Stimulated activated CD8-positive, alpha-beta memory T cell treated with anti-CD3 and anti-CD28 coated beads, Interleukin-12 subunit alpha, Interleukin-12 subunit beta, amount 100 ng/mL, for 24 hours (primary cell): Measurements from ENCODE around the gene CT47B1.
"Not testable (repeated sequence)": the region's sequence is repeated elsewhere in the genome, so short reads cannot be mapped to it uniquely, and the experiment has no call there.

Source experiments
- DNase-seq: peaks from one replicate; pipeline ENCODE4 v3.0.0-alpha.2; 2020; ENCODE audit errors: extremely low read depth

The CT47B1 gene

DNA sequence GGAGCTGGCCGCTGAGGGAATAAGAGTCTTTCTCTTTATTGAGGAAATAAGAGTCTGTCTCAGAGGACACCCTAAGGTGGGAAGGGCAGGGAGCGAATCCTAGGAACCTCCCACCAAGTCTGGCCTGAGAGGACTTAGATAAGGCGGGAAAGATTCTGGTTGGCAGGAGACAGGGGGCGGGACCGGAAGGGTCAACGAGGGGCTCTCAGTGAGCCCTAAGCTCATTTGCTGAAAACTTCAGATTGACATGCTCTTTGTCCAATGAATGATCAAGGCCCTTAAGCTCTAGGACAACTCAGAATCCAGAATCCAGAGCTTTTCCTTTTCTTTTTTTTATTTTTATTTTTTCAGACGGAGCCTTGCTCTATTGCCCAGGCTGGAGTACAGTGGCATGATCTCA, at the start of gene CT47B1:
Gene CT47B1, minus strand, starts transcription at position 101 of the 400 bp plus-strand sequence. CDS start 196 bp downstream, outside the sequence.
- DNase-seq: not testable (repeated sequence)

DNA sequence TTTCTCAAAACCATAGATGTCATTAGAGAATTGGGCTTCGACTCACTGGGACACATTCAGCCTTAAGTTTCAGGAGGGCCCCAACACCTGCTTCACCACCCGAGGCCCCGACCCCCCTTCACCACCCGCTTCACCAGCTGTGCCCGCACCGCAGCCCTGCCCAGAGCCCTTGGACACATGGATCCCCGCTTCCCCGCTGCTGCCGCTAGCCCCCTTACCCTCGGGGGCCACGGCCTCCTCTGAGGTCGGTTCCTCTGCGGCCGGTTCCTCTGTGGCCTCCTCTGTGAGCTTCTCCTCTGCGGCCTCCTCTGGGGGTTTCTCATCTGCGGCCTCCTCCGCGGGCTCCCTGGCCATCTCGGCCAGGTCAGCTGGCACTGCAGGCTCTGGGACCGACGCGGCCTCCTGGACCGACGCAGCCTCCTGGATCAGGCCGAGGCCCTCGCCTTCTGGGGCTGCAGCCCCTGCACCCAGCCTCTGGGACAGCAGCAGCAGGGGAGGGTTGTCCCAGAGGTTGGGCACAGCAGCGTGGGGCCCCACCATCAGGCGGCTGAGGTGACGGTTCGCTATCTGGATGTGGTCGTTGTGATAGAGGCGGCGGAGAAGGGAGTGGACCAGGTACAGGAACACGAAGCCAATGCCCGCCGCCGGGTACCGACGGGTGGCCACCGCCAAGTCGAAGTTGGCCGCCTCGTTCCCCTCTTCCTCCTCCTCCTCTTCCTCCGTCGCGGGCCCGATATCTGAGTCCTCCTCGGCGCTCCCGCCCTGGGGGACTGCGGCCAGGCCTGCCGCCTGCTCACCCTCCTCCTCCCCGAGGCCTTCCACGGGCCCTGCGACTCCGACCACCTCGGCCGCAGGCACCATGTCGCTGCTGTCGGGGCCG, 748 bp downstream of the CT47B1 start:
- no peak for DNase-seq

DNA sequence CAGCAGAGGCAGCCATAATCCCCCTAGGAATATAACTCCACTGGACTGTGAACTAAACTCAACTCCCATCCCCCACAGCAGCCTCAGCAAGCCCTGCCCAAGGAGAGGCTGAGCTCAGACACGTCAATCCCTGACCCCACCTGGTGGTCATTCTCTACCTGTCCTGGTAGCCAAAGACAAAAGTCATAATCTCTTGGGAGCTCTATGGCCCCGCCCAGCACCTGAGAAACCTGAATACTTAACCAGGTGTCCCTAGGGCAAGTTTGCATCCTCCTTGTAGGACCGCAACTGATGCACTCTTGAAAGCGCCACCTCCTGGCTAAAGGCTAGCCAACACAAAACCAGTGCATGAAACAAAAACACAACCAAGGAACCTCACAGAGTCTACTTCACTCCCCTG, 18.4 kb downstream of the CT47B1 start:
- no peak for DNase-seq

DNA sequence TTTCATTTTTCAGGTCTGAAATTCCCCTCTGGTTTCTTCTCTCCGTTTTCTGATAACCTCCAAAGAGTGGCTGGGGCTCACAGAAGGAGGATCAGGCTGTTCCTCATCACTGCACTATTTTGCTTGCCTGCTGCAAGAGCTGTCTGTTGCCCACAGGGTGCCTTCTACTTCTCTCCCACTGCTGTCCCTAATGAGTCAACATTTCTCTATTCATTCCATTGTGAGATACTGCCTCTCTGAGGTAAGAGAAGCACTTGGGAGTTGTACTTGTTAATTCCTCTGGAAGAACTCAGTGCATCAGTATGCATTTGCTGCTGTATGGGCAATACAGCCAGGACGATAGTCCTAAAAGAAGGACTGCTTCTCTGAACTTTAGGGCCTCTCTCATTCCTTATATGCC, 34.8 kb downstream of the CT47B1 start:
- no peak for DNase-seq

GRCh38 chrX:120839491-120839890, 36.2 kb downstream of the CT47B1 start:
- DNase-seq: no peak

GRCh38 chrX:120827213-120827612, 48.5 kb downstream of the CT47B1 start:
- DNase-seq: not testable (repeated sequence)

DNA sequence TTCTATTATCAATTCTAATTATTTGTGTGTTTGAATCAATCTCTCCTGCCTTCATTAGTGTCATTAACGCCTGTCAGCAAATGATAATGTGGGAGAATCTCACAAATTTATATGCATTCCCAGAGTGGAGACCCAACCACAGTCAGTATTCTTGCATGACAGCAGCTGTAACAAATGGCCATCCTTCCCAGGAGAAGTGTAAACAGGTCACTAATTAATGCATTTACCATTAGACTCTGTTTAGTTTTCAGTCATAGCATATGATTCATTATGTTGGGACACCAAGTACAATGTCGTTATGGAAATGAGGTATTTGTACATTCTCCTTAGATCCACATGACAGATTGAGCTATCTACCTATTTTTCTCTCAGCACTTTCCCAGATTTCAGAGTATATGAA, 50.5 kb downstream of the CT47B1 start:
- DNase-seq: no peak

DNA sequence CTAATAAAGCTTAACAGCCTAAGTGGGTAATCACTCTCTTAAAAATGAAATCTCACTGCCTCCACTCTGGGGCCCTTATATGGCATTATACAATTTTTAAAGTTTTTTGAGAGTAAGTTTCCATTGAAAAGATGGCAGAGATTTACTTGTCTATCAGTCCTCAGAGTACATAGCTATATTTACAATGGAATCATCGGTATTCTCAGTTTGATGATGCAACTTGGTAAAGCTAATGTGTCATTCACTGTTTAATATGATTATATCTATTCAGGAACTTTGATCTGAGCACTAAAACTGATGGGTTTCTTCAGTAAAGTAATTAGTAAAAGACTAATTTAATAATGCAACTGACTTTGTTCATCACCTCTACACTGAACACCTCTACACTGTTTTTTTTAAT, 51.6 kb downstream of the CT47B1 start:
- DNase-seq: no peak

GRCh38 chrX:120823556-120823955, 52.1 kb downstream of the CT47B1 start:
- no peak for DNase-seq
